H1 (cell line): ENCODE measurements around the gene ZNF837.

Experiments
- CTCF ChIP-seq, 3 experiments: IDR thresholded peaks; 1 replicate in 2 of 3; 2 replicates in 1 of 3; pipeline versions ENCODE4 v1.5.1 to v1.6.1; 2011; ENCODE audit warnings: low read length in 3 of 3, mild to moderate bottlenecking in 3 of 3, inconsistent platforms in 2 of 3, low read depth in 1 of 3, moderate library complexity in 1 of 3; ENCODE audit not compliant: insufficient read depth in 1 of 3; ENCODE audit errors: control extremely low read depth in 1 of 3
- SAP30 ChIP-seq: fragments of 300-600 bp; sonication (generic); IDR thresholded peaks from 2 replicates; pipeline ENCODE4 v1.7.1; 2012; ENCODE audit warnings: low read length, moderate library complexity, mild to moderate bottlenecking, inconsistent platforms; ENCODE audit not compliant: insufficient read depth, insufficient replicate concordance
- SP2 ChIP-seq: IDR thresholded peaks from 2 replicates; pipeline ENCODE4 v1.6.1; 2012; ENCODE audit warnings: mild to moderate bottlenecking, low read length, inconsistent platforms
- SP4 ChIP-seq: IDR thresholded peaks from 2 replicates; pipeline ENCODE4 v1.6.1; 2012; ENCODE audit warnings: low read length, inconsistent platforms
- TEAD4 ChIP-seq: IDR thresholded peaks from 2 replicates; pipeline ENCODE4 v1.6.1; 2012; ENCODE audit warnings: low read depth, low read length, inconsistent platforms, mixed read lengths

- TF ChIP-seq SAP30 (peak; percentile 79), TEAD4 (no peak), CTCF (IDR thresholded peaks at IDR 0.05; ENCODE audit: control extremely low read depth in 1 of 3, insufficient read depth in 1 of 3, low read depth in 1 of 3, low read length in 3 of 3) (no peak), SP4 (no peak), SP2 (peak; percentile 81)
These were observed at the start of gene ZNF837 for GRCh38 chr19:58380662-58381459.
